HUDEP-2 (cell line): ENCODE data around the gene LTBP2.

Experiments
- DNase-seq, 76 experiments: peaks; one replicate each; lab custom pipeline; 2025; ENCODE audit not compliant: unreplicated experiment in 76 of 76; lab: John Stamatoyannopoulos, UW

LTBP2 gene

GRCh38 chr14:74614508-74615495 is 2.8 kb upstream of the LTBP2 start:
- no peak for DNase-seq

- no peak for DNase-seq
Measured at GRCh38 chr14:74613211-74613914, 1.3 kb upstream of the LTBP2 start.

GRCh38 chr14:74612350-74613021 is 449 bp upstream of the LTBP2 start:
- DNase-seq: peak in 62 of 76 experiments; percentile 9 to 81 (median 56)

GRCh38 chr14:74610866-74611649 is 979 bp downstream of the LTBP2 start:
- no peak for DNase-seq

GRCh38 chr14:74610199-74610865 is 1.7 kb downstream of the LTBP2 start:
- DNase-seq: no peak

GRCh38 chr14:74609721-74610120 is 2.3 kb downstream of the LTBP2 start:
- DNase-seq: no peak

- DNase-seq: peak in 73 of 76 experiments; percentile 10 to 86 (median 65)
Measured at GRCh38 chr14:74608959-74609611, 3.0 kb downstream of the LTBP2 start.

- no peak for DNase-seq
Measured at GRCh38 chr14:74606727-74607126, 5.3 kb downstream of the LTBP2 start.

GRCh38 chr14:74605531-74606223 is 6.4 kb downstream of the LTBP2 start:
- DNase-seq: no peak

- no peak for DNase-seq
Measured at GRCh38 chr14:74604911-74605310, 7.1 kb downstream of the LTBP2 start.

- DNase-seq: no peak
Measured at GRCh38 chr14:74604157-74604556, 7.9 kb downstream of the LTBP2 start.

- DNase-seq: peak in 15 of 76 experiments; percentile 7 to 61 (median 23)
Measured at GRCh38 chr14:74601982-74602381, 10.1 kb downstream of the LTBP2 start.

- DNase-seq: no peak
Measured at GRCh38 chr14:74599946-74600345, 12.1 kb downstream of the LTBP2 start.

- DNase-seq: peak in 1 of 76 experiments; percentile 12
Measured at GRCh38 chr14:74599321-74599761, 12.7 kb downstream of the LTBP2 start.

GRCh38 chr14:74596741-74597450 is 15.1 kb downstream of the LTBP2 start:
- DNase-seq: no peak

- DNase-seq: no peak
Measured at GRCh38 chr14:74595006-74595735, 16.9 kb downstream of the LTBP2 start.

- DNase-seq: peak in 4 of 76 experiments; percentile 8 to 100 (median 25)
Measured at GRCh38 chr14:74594606-74595005, 17.4 kb downstream of the LTBP2 start.
